A172 (cell line): ENCODE measurements around the gene IRAG1. TPM values are rescaled to one million over a fixed set of nuclear protein-coding genes. Genes with fewer than 3 reads are reported as not detected.

Experiments
- DNase-seq: peaks from one replicate; pipeline ENCODE4 v3.0.0-alpha.2; 2015; ENCODE audit warnings: low spot score
- total RNA-seq: library from RNA; depleted of rRNA; stranded (reverse); fragments of >200 nt; shearing (Covaris generic); gene quantifications from 2 replicates; pipeline ENCODE4 v1.2.3, GENCODE V29; 2014

The IRAG1 gene
- total RNA-seq, 1 experiment from 2014 or later, result not detected

DNA sequence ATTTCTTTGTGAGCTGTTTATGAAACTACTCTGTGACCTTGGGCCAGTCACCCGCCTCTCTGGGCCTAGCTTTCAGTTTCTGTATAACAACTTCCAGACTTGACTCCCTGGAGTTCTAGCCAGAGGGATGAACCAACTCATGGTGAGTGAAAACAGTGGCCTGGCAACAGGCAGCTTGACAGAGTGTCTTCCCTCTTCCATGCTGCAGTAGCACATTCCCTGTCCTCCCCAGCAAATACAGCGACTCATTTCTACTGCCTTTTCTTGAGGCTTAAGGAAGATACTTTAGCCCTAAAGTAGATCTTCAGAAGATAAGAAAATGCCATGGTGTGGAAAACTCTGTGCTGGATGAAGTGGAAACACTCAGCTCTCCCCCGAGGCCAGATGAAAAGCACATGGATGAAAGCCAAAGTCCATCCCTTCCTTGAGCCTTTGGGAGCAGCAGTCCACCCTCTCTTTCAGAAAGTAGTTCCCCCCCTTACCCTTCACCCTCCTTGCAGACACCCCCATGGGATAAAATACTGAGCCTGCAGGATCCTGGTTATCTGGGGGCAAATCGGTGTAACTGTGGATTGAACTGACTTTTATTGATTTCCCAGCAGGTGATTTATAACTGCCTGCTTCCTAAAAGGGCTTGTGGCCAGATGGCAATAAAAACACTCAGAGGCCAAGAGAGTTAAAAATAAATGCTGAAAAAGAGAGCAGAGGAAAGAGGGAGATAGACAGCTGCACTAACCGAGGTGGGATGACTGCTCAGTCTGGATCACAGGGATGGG lies 24.1 kb downstream of the IRAG1 start:
- DNase-seq, result peak; percentile 41

DNA sequence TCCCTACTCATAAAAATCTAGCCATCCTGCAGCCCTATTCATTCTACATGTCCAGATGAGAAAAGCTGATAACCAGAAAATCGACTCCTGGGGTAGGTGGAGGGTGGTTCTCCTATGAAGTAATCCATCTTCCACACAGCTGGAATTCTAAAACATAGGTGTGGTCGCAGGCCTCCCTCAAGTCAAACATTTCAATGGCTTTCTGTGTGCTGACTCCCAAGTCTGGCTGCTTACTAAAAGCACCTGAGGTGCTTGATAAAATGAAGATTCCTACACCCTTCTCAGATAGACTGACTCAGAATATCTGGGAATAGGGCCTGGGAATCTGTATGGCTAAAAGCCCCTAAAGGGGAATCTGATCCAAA lies 26.1 kb downstream of the IRAG1 start:
- DNase-seq, result no peak

DNA sequence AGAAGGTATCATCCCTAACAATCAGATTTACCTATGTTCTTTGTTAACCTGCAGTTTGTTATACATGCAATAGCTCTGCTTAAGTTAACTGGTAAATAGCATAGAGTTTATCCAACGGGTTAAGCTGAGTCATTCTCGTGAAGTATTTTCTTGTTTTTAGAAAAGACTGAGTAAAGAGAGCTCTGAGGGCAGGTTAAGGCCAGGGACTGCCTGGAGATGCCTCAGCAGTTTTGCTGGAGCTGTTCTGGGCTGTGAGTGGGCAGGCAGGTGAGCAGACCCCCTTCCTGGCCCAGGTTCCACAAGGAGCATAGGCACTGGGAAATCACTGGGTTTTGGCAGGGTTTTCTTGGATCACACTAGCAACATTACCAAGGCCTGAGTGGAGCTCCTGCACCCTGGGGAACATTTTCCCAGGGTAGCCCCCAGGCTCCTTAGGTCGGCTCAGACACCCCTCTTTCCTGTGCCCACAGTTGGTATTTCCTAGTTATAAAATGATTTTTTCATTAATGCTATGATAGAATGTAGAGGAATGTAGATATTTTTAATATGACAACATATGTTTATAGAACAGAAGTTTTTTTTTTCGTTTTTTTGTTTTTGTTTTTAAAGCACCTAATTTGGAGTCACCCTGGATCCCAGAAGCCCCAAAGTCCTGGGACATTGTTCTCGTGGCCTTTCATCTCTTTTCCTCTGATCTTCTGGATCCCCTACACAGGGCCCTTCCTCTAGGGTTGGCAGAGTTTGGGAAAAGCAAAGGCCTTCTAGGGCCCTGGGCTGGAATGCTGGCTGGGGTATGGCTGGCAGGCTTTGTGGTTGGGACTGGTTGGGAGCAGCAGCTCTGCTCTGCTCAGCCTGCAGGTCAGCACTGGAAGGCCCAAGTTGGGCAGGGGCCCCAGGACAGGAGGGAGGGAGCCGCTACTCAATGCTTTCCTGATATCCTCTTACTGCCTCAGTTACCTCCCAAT lies 26.7 kb downstream of the IRAG1 start:
- no peak for DNase-seq

DNA sequence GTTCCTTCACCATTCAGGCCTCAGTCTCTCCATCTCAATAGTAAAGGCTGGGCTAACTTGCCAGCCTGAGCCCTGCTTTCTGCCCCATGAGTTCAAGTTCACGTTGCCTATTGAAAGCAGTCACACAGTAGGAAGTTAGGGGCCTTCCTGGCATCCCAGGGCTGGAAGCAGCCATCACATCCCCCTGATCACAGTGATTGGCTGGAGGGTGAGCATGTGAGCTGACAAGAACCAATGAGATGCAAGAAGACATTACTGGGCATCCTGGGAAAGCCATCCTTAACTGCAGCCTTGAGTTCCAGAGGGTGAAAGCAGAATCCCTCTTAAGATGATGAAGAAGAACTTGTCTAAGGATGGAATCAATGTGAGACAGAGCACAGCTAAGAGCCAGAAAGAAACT lies 29.1 kb downstream of the IRAG1 start:
- DNase-seq, result no peak

DNA sequence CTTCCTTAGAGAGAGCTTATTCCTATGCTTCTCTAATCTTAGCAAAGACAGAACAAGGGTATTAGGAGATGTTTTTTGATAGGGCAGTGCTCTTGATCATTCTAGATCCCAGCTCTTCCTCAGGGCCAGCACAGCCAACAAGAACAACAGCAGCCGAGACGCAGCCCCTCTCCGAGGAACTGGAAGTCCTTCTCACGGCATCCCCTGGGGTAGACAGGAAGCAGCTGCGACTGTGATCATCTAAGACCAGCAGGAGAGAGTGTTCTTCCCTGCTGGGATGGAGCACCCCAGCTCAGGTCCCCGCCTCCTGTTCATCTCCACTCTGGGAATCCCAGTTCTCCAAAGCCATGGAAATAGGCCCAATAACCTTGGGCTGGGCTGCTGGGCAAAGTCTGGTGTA lies 29.6 kb downstream of the IRAG1 start:
- no peak for DNase-seq

DNA sequence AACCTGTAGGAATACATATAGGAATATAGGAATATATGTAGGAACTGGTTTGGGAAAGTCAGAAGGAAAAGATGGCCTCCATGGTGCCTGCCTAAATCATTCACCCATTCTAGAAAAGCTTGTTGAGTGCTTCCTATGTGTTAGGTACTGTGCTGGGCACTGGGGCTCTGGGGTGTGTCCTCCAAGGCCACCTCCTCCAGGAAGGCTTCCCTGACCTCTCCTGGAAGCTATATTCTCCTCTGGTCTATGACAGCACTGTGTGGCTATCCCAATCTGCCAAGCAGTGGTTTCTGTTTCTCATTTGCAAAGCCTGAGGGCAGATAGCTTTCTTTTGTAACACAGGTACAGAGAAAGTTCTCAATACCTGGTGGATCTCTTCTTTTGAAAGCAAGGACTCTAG lies 30.2 kb downstream of the IRAG1 start:
- no peak for DNase-seq

DNA sequence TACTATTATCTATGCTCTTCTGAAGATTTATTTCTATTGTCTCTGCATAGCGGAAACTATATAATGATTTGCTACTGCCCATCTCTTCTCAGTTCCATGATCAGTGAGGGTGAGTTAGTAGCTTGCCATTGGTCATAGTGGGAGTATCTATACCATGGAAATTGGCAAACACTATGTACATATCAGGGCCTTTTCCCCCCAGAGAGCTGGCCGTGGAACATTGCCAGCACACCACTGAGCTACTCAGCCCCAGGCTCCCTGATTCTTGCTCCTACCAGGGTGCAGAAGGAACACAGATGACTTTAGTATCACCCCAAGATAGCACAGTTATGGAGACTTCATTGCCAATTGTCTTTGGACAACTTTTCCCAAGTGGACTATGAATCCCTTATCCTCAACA lies 33.2 kb downstream of the IRAG1 start:
- DNase-seq, result no peak

DNA sequence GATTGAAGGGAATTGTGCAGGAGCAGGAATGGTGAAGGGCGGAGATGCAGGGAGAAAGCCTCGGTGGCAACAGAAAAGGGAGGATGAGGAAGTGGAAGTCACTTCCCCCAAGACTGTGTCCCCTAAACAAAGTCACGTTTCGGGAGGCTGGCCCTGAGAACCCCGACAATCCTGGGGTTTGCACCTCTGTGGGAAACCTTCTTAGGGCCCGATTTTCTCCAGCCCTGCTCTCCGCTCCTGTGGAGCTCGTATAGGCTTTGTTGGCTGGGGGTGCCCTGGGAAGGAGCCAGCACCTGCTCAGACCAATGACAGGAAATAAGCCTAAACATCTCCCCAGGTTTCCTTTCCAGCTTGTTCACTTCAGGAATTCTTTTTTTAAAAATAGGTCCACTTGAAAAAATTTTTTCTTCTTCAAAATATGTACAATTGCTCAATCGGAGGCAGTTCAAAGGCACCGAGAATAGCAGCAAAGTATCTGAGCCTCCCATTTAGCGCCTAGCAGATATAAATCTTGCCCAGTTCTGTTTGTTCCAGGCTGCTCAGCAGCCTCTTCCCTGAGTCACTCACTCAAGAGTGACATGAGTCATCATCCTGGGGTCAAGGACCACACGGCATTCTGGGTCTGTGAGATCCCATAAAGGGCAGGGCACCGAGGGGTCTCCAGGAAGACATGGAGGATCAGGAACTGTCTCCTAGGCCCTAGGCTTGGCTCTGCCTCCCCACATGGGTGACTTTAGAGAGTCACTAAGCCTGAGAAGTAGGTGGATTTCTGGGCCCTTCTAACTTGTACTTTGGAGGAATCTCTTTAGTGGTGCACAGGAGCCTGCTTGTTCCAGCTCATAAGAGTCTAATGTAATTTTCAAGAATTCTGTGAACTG lies 34.0 kb downstream of the IRAG1 start:
- peak; percentile 78 for DNase-seq

DNA sequence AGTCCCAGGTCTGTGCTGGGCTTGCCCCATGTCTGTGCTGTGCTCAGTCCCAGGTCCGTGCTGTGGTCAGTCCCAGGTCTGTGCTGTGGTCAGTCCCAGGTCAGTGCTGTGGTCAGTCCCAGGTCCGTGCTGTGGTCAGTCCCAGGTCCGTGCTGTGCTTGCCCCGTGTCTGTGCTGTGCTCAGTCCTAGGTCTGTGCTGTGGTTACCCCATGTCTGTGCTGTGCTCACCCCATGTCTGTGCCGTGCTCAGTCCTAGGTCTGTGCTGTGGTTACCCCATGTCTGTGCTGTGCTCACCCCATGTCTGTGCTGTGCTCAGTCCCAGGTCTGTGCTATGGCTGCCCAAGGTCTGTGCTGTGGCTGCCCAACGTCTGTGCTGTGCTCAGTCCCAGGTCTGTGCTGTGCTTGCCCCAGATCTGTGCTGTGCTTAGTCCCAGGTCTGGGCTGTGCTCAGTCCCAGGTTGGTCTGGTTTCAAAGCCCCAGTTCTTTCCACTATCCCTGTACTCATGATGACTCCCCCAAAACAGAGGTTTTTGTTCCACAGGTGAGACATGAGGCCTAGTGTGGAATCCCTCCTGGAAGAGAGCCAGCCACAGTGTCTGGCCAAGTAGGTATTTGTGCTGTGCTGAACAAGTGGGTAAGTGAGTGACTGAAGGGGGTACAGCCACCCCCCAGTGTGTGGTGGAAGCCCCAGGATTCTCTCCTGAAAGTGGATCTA lies 34.8 kb downstream of the IRAG1 start:
- no peak for DNase-seq

DNA sequence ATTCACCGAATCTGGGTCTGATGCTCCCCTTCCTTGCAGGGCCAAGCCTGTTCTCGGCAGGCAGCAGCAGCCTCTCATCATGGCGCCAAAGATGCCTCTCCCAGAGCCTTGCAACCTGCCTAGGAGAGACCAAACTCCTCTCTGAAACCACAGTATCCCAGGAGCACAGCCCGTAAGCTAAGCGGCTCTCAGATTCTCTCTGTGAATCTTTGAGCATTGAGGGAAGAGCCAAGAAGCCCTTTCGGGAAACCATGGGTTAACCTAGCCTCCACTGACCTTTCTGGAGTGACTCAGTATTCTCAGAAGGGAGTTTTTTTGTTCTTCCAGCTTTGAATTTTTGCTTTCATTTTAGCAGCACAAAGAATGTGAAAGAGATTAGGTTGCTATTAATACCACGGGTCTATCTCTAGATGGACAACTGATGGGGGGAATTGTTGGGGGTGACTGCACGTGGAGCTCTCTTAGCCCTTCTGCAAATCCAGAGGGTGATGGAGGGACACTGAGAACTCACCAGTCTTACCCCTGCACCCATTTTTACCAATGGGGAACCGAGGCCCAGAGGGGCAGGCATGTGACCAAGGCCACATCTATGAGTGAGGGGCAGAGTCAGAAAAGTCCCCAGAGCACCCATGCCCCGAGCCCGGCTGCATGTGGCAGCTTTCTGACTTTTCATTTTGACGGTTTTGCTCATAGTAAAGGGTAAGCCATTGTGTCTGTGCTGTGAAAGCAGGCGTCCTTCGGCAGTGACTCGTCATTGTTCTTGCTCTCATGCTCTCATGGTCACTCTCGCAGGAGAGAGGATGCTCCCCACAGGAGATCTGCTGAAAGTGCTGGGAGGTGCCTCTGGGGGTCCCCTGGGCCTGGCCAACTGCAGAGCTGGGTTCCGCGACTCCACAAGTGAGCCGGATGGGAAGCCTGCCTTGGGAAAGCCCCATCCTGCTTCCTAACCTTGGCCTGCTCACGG lies 36.0 kb downstream of the IRAG1 start:
- peak; percentile 73 for DNase-seq

DNA sequence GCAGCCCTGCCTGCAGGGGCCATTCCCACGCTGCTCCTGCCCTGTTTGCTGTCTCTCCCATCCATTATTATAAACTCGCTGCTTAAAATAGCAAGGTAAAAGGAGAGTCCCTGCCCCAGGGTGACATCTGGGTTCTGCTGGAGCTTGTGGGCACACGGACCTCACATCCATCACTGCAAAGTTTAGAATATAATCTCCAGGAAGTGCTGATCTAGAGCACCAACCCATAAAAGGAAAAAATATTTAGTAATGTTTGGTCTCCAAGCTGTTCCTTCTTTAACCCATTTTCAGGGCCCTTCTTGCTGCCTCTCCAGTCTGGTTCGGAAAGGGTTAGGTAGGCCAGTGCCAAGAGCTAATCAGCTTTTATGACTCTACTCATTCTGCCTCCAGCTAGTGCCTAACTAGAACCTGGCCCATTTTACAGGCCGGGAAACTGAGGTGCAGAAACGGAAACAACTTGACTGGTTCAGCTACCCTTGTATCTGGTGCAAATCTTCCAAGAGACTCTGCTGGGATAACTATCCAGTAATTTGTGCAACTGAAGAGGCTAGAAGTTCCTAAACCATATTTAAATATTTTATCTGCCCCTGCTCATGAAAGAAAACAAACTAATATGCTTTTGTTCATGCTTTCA lies 37.5 kb downstream of the IRAG1 start:
- no peak for DNase-seq

DNA sequence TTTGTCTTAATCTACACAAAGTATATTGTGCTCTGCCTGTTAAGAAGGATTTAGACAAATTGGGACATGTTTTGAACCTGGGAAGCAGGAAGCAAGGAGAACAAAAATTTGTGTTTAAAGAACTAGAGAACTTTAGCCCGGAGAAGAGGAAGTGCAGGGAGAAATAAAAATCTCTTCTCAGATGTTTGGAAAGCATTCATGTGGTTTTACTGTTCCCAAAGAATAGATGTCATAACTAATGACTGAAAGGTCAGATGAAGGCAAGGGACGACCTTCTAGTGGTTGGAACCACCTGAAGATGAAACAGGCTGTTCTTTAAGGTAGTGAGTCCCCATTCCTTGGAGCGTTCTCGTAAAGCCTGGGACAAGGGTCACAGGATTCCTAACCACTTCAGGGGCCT lies 38.3 kb downstream of the IRAG1 start:
- DNase-seq, result no peak

DNA sequence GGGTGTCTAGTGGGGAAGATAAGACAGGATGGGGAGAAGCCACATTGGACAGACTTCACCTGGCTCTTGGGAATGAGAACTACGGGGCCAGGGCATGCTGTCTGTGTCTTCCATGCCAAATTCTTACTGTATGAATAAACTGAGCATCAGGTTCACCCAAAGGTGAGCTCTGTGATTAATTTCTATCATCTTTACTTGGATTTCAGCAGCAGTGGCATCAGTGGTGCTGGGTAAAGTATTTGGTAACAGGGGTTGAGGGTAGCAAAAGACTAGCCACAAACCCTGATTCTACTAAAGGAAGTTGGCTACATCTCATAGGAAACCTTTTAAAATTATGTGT lies 38.8 kb downstream of the IRAG1 start:
- no peak for DNase-seq

DNA sequence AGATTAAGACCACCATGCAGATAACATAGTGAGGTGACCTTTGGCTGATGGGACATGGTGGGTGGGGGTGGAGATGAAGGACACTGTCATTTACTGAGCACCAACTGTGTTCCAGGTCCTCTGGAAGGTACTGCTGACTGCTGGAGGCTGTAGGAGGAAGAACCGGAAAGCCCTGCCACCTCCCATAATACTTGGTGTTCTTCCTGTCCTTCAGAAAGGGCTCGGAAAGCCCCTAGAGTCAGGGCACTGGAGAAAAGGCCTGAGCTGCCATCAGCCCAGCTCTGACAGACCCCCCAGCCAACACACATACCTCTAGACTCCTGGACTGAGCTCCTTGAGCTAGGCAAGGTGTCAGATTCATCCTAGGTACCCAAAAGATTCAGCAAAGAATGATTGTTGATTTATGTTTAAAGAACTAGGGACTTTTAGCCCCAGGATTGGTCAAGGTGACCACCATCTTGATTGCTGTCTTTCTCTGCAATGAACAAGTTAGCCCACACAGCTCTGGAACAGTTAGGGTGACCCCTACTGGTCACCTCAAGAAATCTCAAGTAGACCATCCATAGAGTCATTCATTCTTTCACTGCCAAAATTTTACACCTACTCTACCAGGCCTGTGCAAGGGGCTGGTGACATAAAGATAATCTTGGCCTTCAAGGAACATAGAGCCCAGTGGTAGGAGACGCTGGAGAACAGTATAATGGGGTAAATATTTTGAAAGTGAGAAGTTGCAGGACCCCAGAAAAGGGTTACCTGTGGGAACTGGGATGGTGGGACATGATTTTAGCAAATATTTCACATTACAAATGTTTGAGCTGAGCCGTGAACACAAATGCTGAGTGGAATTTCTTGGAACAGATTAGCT lies 39.4 kb downstream of the IRAG1 start:
- DNase-seq, result peak; percentile 86

DNA sequence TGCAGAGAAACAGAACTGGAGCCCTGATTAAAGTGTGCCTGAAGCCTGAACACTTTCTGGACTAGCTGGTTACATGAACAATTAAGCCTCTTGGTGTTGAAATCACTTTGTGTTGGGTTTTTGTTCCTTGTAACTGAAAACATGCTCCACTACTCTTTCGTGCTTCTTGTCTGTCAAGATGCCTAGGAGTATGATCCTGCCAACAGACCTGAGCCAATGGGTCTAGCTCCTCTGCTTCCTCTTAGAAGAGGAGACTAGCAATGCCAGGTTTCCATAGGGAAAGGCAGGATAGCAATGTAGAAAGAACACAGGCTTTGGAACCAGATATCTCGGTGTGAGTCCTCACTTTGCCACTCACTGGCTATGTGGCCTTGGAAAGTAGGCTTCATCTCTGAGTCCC lies 40.3 kb downstream of the IRAG1 start:
- DNase-seq, result no peak

DNA sequence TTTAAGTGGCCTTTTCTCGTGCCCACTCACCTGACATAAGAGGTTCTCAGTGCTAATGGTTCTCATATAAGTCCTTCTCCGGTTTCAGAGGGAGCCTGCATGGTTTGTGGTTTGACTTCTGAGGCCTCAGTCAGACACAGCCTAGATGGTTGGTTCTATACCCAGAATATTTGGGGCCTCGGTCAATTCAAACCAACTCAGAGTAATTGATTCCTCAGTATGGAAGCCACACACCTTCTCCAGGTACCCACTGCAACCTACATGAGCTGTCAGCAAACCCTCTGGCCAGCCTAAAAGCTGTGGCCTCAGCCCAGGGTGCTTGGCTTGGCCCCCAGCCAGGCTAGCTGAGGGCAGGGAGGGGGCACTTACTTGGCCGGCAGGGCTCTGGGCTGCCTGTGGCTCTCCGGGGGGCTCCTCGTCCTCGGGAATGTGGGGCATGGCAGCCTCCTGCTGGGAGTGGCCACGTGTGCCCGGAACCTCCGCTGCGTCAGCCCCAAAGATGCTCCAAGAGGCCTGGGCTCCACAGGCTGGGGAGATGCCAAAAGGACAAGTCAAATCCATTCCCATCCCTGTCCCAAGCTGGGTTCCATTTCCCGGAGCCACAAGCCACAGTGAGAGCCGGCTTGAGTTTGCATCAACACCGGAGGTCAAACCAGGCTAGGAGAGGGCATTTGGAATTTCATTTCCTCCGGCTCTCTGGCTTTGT lies 41.7 kb downstream of the IRAG1 start:
- no peak for DNase-seq

DNA sequence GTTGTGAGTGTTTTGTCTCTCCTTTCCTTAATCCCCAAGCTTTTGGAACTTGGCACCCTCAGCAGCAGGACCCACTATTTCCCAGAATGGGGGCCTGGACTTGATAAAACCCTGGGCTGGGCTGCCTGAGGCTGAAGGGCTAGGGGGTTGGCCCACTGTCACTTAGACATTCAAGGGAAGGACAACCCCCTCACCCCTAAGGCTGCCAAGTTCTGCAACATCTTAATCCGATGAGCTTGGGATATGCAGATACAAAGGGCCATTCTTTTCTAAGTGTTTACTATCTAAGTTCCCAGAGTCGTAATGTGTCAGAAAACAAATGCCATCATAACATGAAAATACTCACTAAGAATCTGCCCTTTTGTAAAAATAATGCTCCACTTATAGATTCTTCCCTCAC lies 42.9 kb downstream of the IRAG1 start:
- no peak for DNase-seq

DNA sequence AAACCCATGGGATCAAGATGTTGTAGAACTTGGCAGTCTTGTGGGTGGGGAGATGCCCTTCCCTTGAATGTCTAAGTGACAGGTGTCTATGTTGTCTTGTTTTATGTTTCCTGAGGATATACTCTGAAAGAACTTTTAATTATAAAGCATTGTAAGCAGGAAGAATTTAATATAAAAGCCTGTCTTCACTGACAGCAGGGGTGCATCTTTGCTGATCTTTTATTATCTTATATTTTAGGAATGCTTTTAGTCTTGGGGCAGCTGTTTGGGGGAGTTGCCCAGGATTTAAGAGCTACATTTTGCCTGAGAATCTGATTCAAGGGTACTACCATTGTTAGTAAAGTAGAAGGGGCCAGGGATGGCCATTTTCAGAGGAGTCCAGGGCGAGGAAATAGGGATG lies 43.4 kb downstream of the IRAG1 start:
- no peak for DNase-seq
